Keratinocyte (primary cell): ENCODE results near the gene MAGI3. TPM values are rescaled to one million over a fixed set of nuclear protein-coding genes. Genes with fewer than 3 reads are reported as not detected.

ENCODE experiments used
- DNase-seq: peaks from one replicate; pipeline ENCODE4 v3.0.0-alpha.2; 2011; ENCODE audit warnings: low read depth, missing footprints, low spot score
- FAIRE-seq: peaks from 2 replicates; lab custom pipeline; 2011; peaks lifted over from hg19 to GRCh38; lab: Jason Lieb, UNC
- H2AFZ ChIP-seq: 2 replicates; pipeline ENCODE4 v1.6.0; 2012; ENCODE audit warnings: low read length, control low read depth, inconsistent platforms; ENCODE audit not compliant: control insufficient read depth
- H3K27ac ChIP-seq: 2 replicates; pipeline ENCODE4 v1.5.1; 2011; ENCODE audit warnings: low read length; ENCODE audit not compliant: control insufficient read depth, insufficient read depth
- H3K27me3 ChIP-seq: 3 replicates; pipeline ENCODE4 v1.6.0; 2011; ENCODE audit warnings: low read length; ENCODE audit not compliant: control insufficient read depth, insufficient read depth; ENCODE audit errors: extremely low read depth
- H3K36me3 ChIP-seq, 2 experiments: 2 replicates in 1 of 2; 3 replicates in 1 of 2; pipeline ENCODE4 v1.5.1; 2011; ENCODE audit warnings: low read length in 2 of 2, mild to moderate bottlenecking in 1 of 2; ENCODE audit not compliant: control insufficient read depth in 2 of 2, insufficient read depth in 2 of 2; ENCODE audit errors: extremely low read depth in 1 of 2
- H3K4me1 ChIP-seq: 3 replicates; pipeline ENCODE4 v1.5.1; 2011; ENCODE audit warnings: low read length; ENCODE audit not compliant: control insufficient read depth, insufficient read depth; ENCODE audit errors: extremely low read depth
- H3K4me2 ChIP-seq: 3 replicates; pipeline ENCODE4 v1.6.0; 2011; ENCODE audit warnings: low read depth, low read length; ENCODE audit not compliant: control insufficient read depth, insufficient read depth; ENCODE audit errors: extremely low read depth
- H3K4me3 ChIP-seq, 3 experiments: fragments of 200-600 bp in 1 of 3; sonication (generic) in 1 of 3; 2 replicates in 2 of 3; 3 replicates in 1 of 3; pipeline ENCODE4 v1.5.1; 2011 to 2016; ENCODE audit warnings: low read length in 3 of 3, mild to moderate bottlenecking in 3 of 3, control low read depth in 2 of 3, inconsistent platforms in 1 of 3, low read depth in 1 of 3, mixed read lengths in 1 of 3, mixed run types in 1 of 3, moderate library complexity in 1 of 3; ENCODE audit not compliant: control insufficient read depth in 2 of 3, insufficient read depth in 2 of 3; ENCODE audit errors: extremely low read depth in 1 of 3
- H3K79me2 ChIP-seq: 2 replicates; pipeline ENCODE4 v1.6.0; 2012; ENCODE audit warnings: low read length; ENCODE audit not compliant: control insufficient read depth, insufficient read depth
- H3K9ac ChIP-seq: 3 replicates; pipeline ENCODE4 v1.6.0; 2011; ENCODE audit warnings: low read length; ENCODE audit not compliant: control insufficient read depth, insufficient read depth; ENCODE audit errors: extremely low read depth
- H3K9me1 ChIP-seq: 3 replicates; pipeline ENCODE4 v1.6.0; 2011; ENCODE audit warnings: low read length; ENCODE audit not compliant: control insufficient read depth, insufficient read depth; ENCODE audit errors: extremely low read depth
- H3K9me3 ChIP-seq: 2 replicates; pipeline ENCODE4 v1.5.1; 2012; ENCODE audit warnings: low read depth, low read length; ENCODE audit not compliant: control insufficient read depth
- H4K20me1 ChIP-seq: 3 replicates; pipeline ENCODE4 v1.6.0; 2011; ENCODE audit warnings: low read length; ENCODE audit not compliant: control insufficient read depth, insufficient read depth; ENCODE audit errors: extremely low read depth
- CTCF ChIP-seq, 3 experiments: IDR thresholded peaks in 1 of 3; conservative IDR thresholded peaks in 1 of 3; optimal IDR thresholded peaks in 1 of 3; 2 replicates in 2 of 3; 3 replicates in 1 of 3; pipeline versions ENCODE3 to v1.5.1; 2011; ENCODE audit warnings: low read length in 3 of 3, mild to moderate bottlenecking in 3 of 3, moderate library complexity in 2 of 3, control low read depth in 1 of 3, inconsistent platforms in 1 of 3; ENCODE audit not compliant: insufficient read depth in 2 of 3; ENCODE audit errors: extremely low read depth in 1 of 3
- EZH2 ChIP-seq: IDR thresholded peaks from one replicate; pipeline ENCODE4 v1.6.1; 2012; ENCODE audit warnings: inconsistent platforms, mild to moderate bottlenecking, low read length, moderate library complexity
- dilution Hi-C: fragments of 300-500 bp; cut with MboI; formaldehyde crosslinking; loops from one replicate; pipeline ENCODE4 v1.7.0; 2020; ENCODE audit warnings: low sequenced_read_pairs; ENCODE audit not compliant: extremely low pct_ligation_motif_present
- polyA plus RNA-seq, 5 experiments: library from polyadenylated mRNA; depleted of rRNA in 3 of 5; stranded (reverse) in 3 of 5; stranded (forward) in 1 of 5; unstranded in 1 of 5; fragments of >200 nt; gene quantifications; 1 replicate in 1 of 5; 2 replicates in 3 of 5; 3 replicates in 1 of 5; pipeline versions ENCODE4 v1.2.1 to v1.2.3, GENCODE V29; 2011 to 2012; ENCODE audit warnings: missing spikeins in 2 of 5, low read depth in 1 of 5, low replicate concordance in 1 of 5

MAGI3 gene
- polyA plus RNA-seq, 1 donor (not counting 4 experiments of a cell fraction or from before 2014, with no cell fraction given) = 3.2 TPM

DNA sequence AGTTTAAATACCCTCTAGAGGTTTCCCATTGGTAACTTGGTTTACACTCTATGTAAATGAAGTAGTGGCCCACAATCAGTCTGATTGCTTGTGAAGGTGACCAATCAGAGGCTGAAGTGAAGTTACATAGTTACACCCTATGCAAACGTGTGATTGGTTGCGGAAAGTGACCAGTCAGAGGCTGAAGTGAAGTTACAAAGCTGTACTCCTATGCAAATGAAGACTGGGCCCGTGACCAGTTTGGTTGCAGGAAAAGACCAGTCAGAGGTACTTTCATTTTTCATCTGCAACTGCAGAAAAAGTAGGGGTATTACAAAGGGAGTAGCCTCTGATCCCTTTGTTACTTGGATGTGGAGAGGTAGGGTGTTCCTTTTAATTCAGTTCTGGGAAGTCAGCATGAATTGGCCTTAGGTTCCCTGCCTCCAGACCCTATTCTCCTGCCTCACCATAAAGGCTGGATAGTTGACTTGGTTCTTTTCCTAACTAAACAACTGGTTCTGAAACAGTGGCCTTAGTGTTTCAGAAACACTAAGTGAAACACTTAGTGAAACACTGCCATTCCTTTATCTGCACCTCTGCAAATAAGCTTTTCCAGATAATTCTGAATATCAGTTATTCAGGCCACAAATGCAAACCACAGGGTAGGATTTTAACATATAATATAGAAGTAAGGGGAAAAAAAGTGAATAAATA, 39.3 kb downstream of the MAGI3 start:
- Histone ChIP-seq H2AFZ (no peak overlapping the region), H3K4me1 (no peaks in the 10 kb centered on the region), H3K9me1 (no peaks in the 10 kb centered on the region), H3K27ac (no peak overlapping the region), H4K20me1 (no peaks in the 10 kb centered on the region), H3K27me3 (no peaks in the 10 kb centered on the region), H3K4me3 (no peak overlapping the region), H3K4me2 (no peak overlapping the region), H3K9me3 (no peaks in the 10 kb centered on the region), H3K79me2 (no peaks in the 10 kb centered on the region), H3K9ac (no peak overlapping the region), H3K36me3 (no peaks in the 10 kb centered on the region)
- dilution Hi-C loops = no loop called here
- TF ChIP-seq CTCF (optimal IDR thresholded peaks at IDR 0.05 in 1 of 3, IDR thresholded peaks at IDR 0.05 in 1 of 3, conservative IDR thresholded peaks at IDR 0.05 in 1 of 3; ENCODE audit: extremely low read depth in 1 of 3, insufficient read depth in 2 of 3, low read length in 3 of 3) = no peak
- no peak for TF ChIP-seq EZH2
- DNase-seq (no peak), FAIRE-seq (no peak)

DNA sequence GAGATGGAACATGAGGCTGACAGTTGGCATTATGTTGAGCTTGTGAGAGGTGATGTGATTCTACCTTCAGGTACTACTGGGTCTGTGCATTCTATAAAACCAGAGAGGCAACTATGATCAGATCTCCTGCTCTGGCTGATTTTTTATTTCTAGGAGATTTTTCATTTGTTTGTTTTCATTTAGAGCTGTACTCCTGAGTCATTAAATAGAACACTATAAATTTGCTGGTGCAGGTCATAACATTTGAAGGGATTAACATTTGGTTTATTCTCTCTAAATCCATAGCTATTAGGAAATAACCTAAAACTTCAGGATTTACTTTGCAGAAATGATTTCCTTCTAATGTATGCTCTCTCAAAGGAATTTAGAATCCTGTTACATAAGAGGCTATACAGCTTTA, 42.9 kb downstream of the MAGI3 start:
- no peaks in the 10 kb centered on the region for H3K9me1 ChIP-seq
- no peak overlapping the region for H3K4me3 ChIP-seq
- no peak overlapping the region for H2AFZ ChIP-seq
- no peak overlapping the region for H3K9ac ChIP-seq
- H3K79me2 ChIP-seq = no peaks in the 10 kb centered on the region
- H3K4me2 ChIP-seq = no peak overlapping the region
- no peaks in the 10 kb centered on the region for H4K20me1 ChIP-seq
- no peak overlapping the region for H3K27ac ChIP-seq
- dilution Hi-C loops = no loop called here
- H3K27me3 ChIP-seq = no peaks in the 10 kb centered on the region
- TF ChIP-seq EZH2 = no peak
- TF ChIP-seq CTCF (optimal IDR thresholded peaks at IDR 0.05 in 1 of 3, IDR thresholded peaks at IDR 0.05 in 1 of 3, conservative IDR thresholded peaks at IDR 0.05 in 1 of 3; ENCODE audit: extremely low read depth in 1 of 3, insufficient read depth in 2 of 3, low read length in 3 of 3) = no peak
- H3K9me3 ChIP-seq = no peaks in the 10 kb centered on the region
- DNase-seq (no peak), FAIRE-seq (no peak)
- H3K4me1 ChIP-seq = no peaks in the 10 kb centered on the region
- no peaks in the 10 kb centered on the region for H3K36me3 ChIP-seq
